ENCODE data around the gene PCNX2.

GRCh38 chr1:233063462-233063861 lies 232.1 kb downstream of the PCNX2 start:
- TF ChIP-seq ETV6 (CRISPR knock-in tag; IDR thresholded peaks at IDR 0.05) (no peak), CTCF (IDR thresholded peaks at IDR 0.05) (no peak), USF2 (CRISPR knock-in tag; IDR thresholded peaks at IDR 0.05) (no peak), NR2C2 (CRISPR knock-in tag; IDR thresholded peaks at IDR 0.05) (no peak), ATF2 (CRISPR knock-in tag; IDR thresholded peaks at IDR 0.05; ENCODE audit: borderline replicate concordance, low read depth) (no peak)

All from WTC11 (cell line).